HepG2 (cell line): ENCODE measurements around the gene ANKS1B. TPM values are rescaled to one million over a fixed set of nuclear protein-coding genes. Genes with fewer than 3 reads are reported as not detected.

ENCODE experiments used
- ATAC-seq: fragments of 200-7000 bp; cut with Tn5 transposase; 3 replicates; pipeline ENCODE4 v1.9.1; 2020; ENCODE audit warnings: mild to moderate bottlenecking, moderate library complexity
- BruUV-seq: library from RNA; stranded (reverse); fragments of 400-500 nt; replicated peaks from 2 replicates; lab custom pipeline; 2021; lab: Mats Ljungman, UMichigan
- CTCF ChIA-PET: fragments of 300-600 bp; formaldehyde crosslinking; extraction: SDS; loops from one replicate; lab custom pipeline; 2021; ENCODE audit warnings: low total read pairs, inconsistent platforms, low intra/inter-chr PET ratio; lab: Yijun Ruan, JAX
- POLR2A ChIA-PET: fragments of 350-600 bp; sonication (Branson Sonifier 250); formaldehyde crosslinking; loops from one replicate; lab custom pipeline; 2020; ENCODE audit warnings: antibody characterized with exemption, inconsistent platforms; lab: Yijun Ruan, JAX
- DNase-seq: peaks from one replicate; pipeline ENCODE4 v3.0.0-alpha.2; 2015; ENCODE audit warnings: low spot score
- FAIRE-seq: peaks from 3 replicates; lab custom pipeline; 2011; peaks lifted over from hg19 to GRCh38; lab: Jason Lieb, UNC
- H2AFZ ChIP-seq: one replicate; pipeline ENCODE4 v1.6.1; 2011; ENCODE audit warnings: low read length, inconsistent platforms
- H3K27ac ChIP-seq: fragments of 300-600 bp; 3 replicates; pipeline ENCODE4 v1.8.0; 2011; ENCODE audit warnings: mixed run types, mild to moderate bottlenecking, mixed read lengths, low read length, inconsistent platforms; ENCODE audit not compliant: insufficient read depth; ENCODE audit errors: extremely low read length
- H3K27me3 ChIP-seq, 2 experiments: fragments of 200-600 bp in 1 of 2; 2 replicates in 1 of 2; 3 replicates in 1 of 2; pipeline versions ENCODE4 v1.6.0 to v1.8.0; 2011; ENCODE audit warnings: low read length in 2 of 2, mild to moderate bottlenecking in 2 of 2, moderate library complexity in 2 of 2, inconsistent platforms in 1 of 2; ENCODE audit not compliant: insufficient read depth in 2 of 2, control insufficient read depth in 1 of 2
- H3K36me3 ChIP-seq, 2 experiments: fragments of 200-600 bp in 1 of 2; replicated peaks in 1 of 2; 2 replicates in 1 of 2; 3 replicates in 1 of 2; pipeline versions ENCODE4 v1.5.1 to v1.8.0; 2011; ENCODE audit warnings: low read length in 2 of 2, inconsistent platforms in 1 of 2; ENCODE audit not compliant: insufficient read depth in 2 of 2, control insufficient read depth in 1 of 2
- H3K4me1 ChIP-seq: 2 replicates; pipeline ENCODE4 v1.5.1; 2012; ENCODE audit warnings: low read length, inconsistent platforms; ENCODE audit not compliant: insufficient read depth
- H3K4me2 ChIP-seq: 2 replicates; pipeline ENCODE4 v1.6.0; 2011; ENCODE audit warnings: low read depth, low read length, inconsistent platforms
- H3K4me3 ChIP-seq, 3 experiments: fragments of 200-600 bp in 1 of 3; sonication (generic), shearing (Covaris generic) in 1 of 3; replicated peaks in 1 of 3; 2 replicates each; pipeline ENCODE4 v1.5.1; 2011 to 2016; ENCODE audit warnings: low read length in 3 of 3, inconsistent platforms in 2 of 3, low read depth in 2 of 3, mild to moderate bottlenecking in 2 of 3, control low read depth in 1 of 3, mixed read lengths in 1 of 3; ENCODE audit not compliant: insufficient read depth in 1 of 3
- H3K79me2 ChIP-seq: one replicate; pipeline ENCODE4 v1.6.1; 2011; ENCODE audit warnings: low read length, inconsistent platforms; ENCODE audit not compliant: insufficient read depth
- H3K9ac ChIP-seq: 2 replicates; pipeline ENCODE4 v1.6.0; 2011; ENCODE audit warnings: mild to moderate bottlenecking, low read depth, low read length, inconsistent platforms; ENCODE audit not compliant: insufficient read depth
- H3K9me3 ChIP-seq: 2 replicates; pipeline ENCODE4 v1.5.1; 2012; ENCODE audit warnings: mild to moderate bottlenecking, low read length
- H4K20me1 ChIP-seq: 2 replicates; pipeline ENCODE4 v1.6.0; 2011; ENCODE audit warnings: inconsistent platforms, mild to moderate bottlenecking, low read length, moderate library complexity; ENCODE audit not compliant: insufficient read depth
- GATAD2A ChIP-seq: IDR thresholded peaks from 2 replicates; pipeline ENCODE4 v1.6.1; 2016
- MAFG ChIP-seq: sonication (generic); formaldehyde crosslinking; IDR thresholded peaks from 2 replicates; pipeline ENCODE4 v1.5.1; 2020; ENCODE audit warnings: mild to moderate bottlenecking, missing genetic modification reagents
- MTA3 ChIP-seq: sonication (generic); formaldehyde crosslinking; IDR thresholded peaks from 2 replicates; pipeline ENCODE4 v1.4.0; 2020; ENCODE audit warnings: missing genetic modification reagents
- ZNF567 ChIP-seq: sonication (generic); formaldehyde crosslinking; IDR thresholded peaks from 2 replicates; pipeline ENCODE4 v1.8.1; 2023; ENCODE audit warnings: mild to moderate bottlenecking, missing genetic modification reagents, borderline replicate concordance
- WGBS: methylation state at CpG from one replicate; pipeline ENCODE4 v1.1.6; 2017; ENCODE audit warnings: low lambda C conversion rate; 5-methylcytosine and 5-hydroxymethylcytosine counted together
- in situ Hi-C: cut with HindIII; loops from 2 replicates; pipeline ENCODE4 v1.10.0; 2017; ENCODE audit warnings: low pct_unique_long_range_greater_than_20kb; ENCODE audit not compliant: extremely low pct_ligation_motif_present
- intact Hi-C: fragments of 100-400 bp; cut with micrococcal nuclease; formaldehyde crosslinking; loops from one replicate; pipeline ENCODE4 v1.10.0; 2022; ENCODE audit not compliant: unreplicated experiment
- polyA plus RNA-seq, 8 experiments: library from polyadenylated mRNA; depleted of rRNA in 3 of 8; stranded (reverse) in 7 of 8; unstranded in 1 of 8; fragments of >200 nt; fragmentation: Illumina TruSeq in 4 of 8; extraction: Trizol in 4 of 8; gene quantifications; 2 replicates each; pipeline versions ENCODE4 v1.2.1 to v1.2.3, GENCODE V29; 2011 to 2016; ENCODE audit warnings: low read depth in 4 of 8, missing spikeins in 1 of 8, mixed read lengths in 1 of 8; ENCODE audit not compliant: insufficient read depth in 1 of 8
- total RNA-seq, 5 experiments: library from RNA; depleted of rRNA; stranded (reverse); fragments of >200 nt; fragmentation: Illumina TruSeq; extraction: Trizol; gene quantifications; 2 replicates each; pipeline ENCODE4 v1.2.3, GENCODE V29; 2016; ENCODE audit warnings: low read depth in 1 of 5
- TF ChIP-seq, protein P1 (sequence below): sonication (generic); formaldehyde crosslinking; IDR thresholded peaks from 2 replicates; pipeline ENCODE4 v1.8.1; 2022; ENCODE audit warnings: low read depth, mild to moderate bottlenecking, missing genetic modification reagents
- TF ChIP-seq, protein P2 (sequence below): sonication (generic); formaldehyde crosslinking; conservative IDR thresholded peaks from 2 replicates; pipeline ENCODE4 v1.4.0; 2020; ENCODE audit warnings: missing genetic modification reagents
- TF ChIP-seq, protein P3 (sequence below): sonication (generic); formaldehyde crosslinking; IDR thresholded peaks from 2 replicates; pipeline ENCODE4 v1.4.0; 2020; ENCODE audit warnings: missing genetic modification reagents; ENCODE audit errors: not compliant biosample characterization

Gene ANKS1B
- total and polyA plus RNA-seq, 2 of the 13 experiments (the other 11 are each of a cell fraction or from before 2014, with no cell fraction given), result 0.15 TPM; not detected in 1

DNA sequence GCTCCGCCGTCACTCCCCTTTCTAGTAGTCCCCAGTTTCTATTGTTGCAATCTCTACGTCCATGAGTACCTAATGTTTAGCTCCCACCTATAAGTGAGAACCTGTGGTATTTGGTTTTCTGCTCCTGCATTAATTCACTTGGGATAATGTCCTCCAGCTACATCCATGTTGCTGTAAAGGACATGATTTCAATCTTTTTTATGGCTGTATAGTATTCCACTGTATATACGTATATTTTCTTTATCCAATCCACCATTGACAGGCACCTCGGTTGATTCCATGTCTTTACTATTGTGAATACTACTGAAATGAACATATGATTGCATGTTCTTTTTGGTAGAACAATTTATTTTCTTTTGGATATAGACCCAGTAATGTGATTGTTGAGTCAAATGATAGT lies 114.7 kb downstream of the ANKS1B start:
- POLR2A ChIA-PET, result no interaction called here
- Histone ChIP-seq H3K4me3 (no peak overlapping the region), H3K4me1 (no peaks in the 10 kb centered on the region), H3K27me3 (no peaks in the 10 kb centered on the region), H3K27ac (no peak overlapping the region)
- in situ Hi-C loops, result no loop called here
- WGBS, result 45% methylated on average over 5 of the region's 5 CpGs
- TF ChIP-seq, protein P1, sequence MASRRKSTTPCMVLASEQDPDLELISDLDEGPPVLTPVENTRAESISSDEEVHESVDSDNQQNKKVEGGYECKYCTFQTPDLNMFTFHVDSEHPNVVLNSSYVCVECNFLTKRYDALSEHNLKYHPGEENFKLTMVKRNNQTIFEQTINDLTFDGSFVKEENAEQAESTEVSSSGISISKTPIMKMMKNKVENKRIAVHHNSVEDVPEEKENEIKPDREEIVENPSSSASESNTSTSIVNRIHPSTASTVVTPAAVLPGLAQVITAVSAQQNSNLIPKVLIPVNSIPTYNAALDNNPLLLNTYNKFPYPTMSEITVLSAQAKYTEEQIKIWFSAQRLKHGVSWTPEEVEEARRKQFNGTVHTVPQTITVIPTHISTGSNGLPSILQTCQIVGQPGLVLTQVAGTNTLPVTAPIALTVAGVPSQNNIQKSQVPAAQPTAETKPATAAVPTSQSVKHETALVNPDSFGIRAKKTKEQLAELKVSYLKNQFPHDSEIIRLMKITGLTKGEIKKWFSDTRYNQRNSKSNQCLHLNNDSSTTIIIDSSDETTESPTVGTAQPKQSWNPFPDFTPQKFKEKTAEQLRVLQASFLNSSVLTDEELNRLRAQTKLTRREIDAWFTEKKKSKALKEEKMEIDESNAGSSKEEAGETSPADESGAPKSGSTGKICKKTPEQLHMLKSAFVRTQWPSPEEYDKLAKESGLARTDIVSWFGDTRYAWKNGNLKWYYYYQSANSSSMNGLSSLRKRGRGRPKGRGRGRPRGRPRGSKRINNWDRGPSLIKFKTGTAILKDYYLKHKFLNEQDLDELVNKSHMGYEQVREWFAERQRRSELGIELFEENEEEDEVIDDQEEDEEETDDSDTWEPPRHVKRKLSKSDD (CRISPR knock-in tag), result no peak
- TF ChIP-seq ZNF567 (CRISPR knock-in tag), result no peak
- TF ChIP-seq GATAD2A (CRISPR knock-in tag), result no peak
- no peak for TF ChIP-seq MTA3 (CRISPR knock-in tag)
- TF ChIP-seq, protein P2, sequence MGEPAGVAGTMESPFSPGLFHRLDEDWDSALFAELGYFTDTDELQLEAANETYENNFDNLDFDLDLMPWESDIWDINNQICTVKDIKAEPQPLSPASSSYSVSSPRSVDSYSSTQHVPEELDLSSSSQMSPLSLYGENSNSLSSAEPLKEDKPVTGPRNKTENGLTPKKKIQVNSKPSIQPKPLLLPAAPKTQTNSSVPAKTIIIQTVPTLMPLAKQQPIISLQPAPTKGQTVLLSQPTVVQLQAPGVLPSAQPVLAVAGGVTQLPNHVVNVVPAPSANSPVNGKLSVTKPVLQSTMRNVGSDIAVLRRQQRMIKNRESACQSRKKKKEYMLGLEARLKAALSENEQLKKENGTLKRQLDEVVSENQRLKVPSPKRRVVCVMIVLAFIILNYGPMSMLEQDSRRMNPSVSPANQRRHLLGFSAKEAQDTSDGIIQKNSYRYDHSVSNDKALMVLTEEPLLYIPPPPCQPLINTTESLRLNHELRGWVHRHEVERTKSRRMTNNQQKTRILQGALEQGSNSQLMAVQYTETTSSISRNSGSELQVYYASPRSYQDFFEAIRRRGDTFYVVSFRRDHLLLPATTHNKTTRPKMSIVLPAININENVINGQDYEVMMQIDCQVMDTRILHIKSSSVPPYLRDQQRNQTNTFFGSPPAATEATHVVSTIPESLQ (CRISPR knock-in tag), result no peak
- TF ChIP-seq MAFG (CRISPR knock-in tag), result no peak
- TF ChIP-seq, protein P3, sequence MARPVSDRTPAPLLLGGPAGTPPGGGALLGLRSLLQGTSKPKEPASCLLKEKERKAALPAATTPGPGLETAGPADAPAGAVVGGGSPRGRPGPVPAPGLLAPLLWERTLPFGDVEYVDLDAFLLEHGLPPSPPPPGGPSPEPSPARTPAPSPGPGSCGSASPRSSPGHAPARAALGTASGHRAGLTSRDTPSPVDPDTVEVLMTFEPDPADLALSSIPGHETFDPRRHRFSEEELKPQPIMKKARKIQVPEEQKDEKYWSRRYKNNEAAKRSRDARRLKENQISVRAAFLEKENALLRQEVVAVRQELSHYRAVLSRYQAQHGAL, result no peak
- TF ChIP-seq, all 625 proteins: peak for 0
- CTCF ChIA-PET, result no interaction called here
- BruUV-seq, result no TSS peak
- Histone ChIP-seq H3K9me3 (no peaks in the 10 kb centered on the region), H2AFZ (no peak overlapping the region), H3K9ac (no peak overlapping the region), H3K79me2 (no peaks in the 10 kb centered on the region), H3K4me2 (no peak overlapping the region), H4K20me1 (no peaks in the 10 kb centered on the region), H3K36me3 (no peaks in the 10 kb centered on the region)
- no peak for ATAC-seq
- DNase-seq, result no peak
- no peak for FAIRE-seq
- intact Hi-C loops, result no loop called here
